ENCODE results near the gene PTPRN2.

PTPRN2 gene

GRCh38 chr7:158602905-158603772, 15.5 kb upstream of the PTPRN2 start:
- no peak for DNase-seq (ENCODE audit: low read depth)

- no peak for DNase-seq (ENCODE audit: low read depth)
These were observed 14.4 kb upstream of the PTPRN2 start for GRCh38 chr7:158602041-158602440.

- no peak for DNase-seq (ENCODE audit: low read depth)
These were observed 13.5 kb upstream of the PTPRN2 start for GRCh38 chr7:158601090-158601489.

- DNase-seq (ENCODE audit: low read depth): no peak
These were observed 9.1 kb upstream of the PTPRN2 start for GRCh38 chr7:158596745-158597144.

GRCh38 chr7:158596309-158596708, 8.7 kb upstream of the PTPRN2 start:
- no peak for DNase-seq (ENCODE audit: low read depth)

GRCh38 chr7:158595068-158595467, 7.4 kb upstream of the PTPRN2 start:
- no peak for DNase-seq (ENCODE audit: low read depth)

GRCh38 chr7:158592541-158592940, 4.9 kb upstream of the PTPRN2 start:
- DNase-seq (ENCODE audit: low read depth): no peak

- DNase-seq (ENCODE audit: low read depth): no peak
These were observed 4.3 kb upstream of the PTPRN2 start for GRCh38 chr7:158591944-158592343.

GRCh38 chr7:158590181-158590530, 2.5 kb upstream of the PTPRN2 start:
- DNase-seq (ENCODE audit: low read depth): no peak

- DNase-seq (ENCODE audit: low read depth): no peak
These were observed 2.0 kb upstream of the PTPRN2 start for GRCh38 chr7:158589653-158590052.

- DNase-seq (ENCODE audit: low read depth): no peak
These were observed 1.3 kb upstream of the PTPRN2 start for GRCh38 chr7:158588878-158589442.

GRCh38 chr7:158588085-158588877, 658 bp upstream of the PTPRN2 start:
- DNase-seq (ENCODE audit: low read depth): no peak

GRCh38 chr7:158586499-158587161, 993 bp downstream of the PTPRN2 start:
- no peak for DNase-seq (ENCODE audit: low read depth)

- DNase-seq (ENCODE audit: low read depth): no peak
These were observed 1.7 kb downstream of the PTPRN2 start for GRCh38 chr7:158585721-158586498.

- no peak for DNase-seq (ENCODE audit: low read depth)
These were observed 3.2 kb downstream of the PTPRN2 start for GRCh38 chr7:158584407-158584806.

GRCh38 chr7:158583810-158584209, 3.8 kb downstream of the PTPRN2 start:
- no peak for DNase-seq (ENCODE audit: low read depth)

GRCh38 chr7:158583143-158583542, 4.5 kb downstream of the PTPRN2 start:
- no peak for DNase-seq (ENCODE audit: low read depth)

GRCh38 chr7:158582089-158582456, 5.5 kb downstream of the PTPRN2 start:
- no peak for DNase-seq (ENCODE audit: low read depth)

- no peak for DNase-seq (ENCODE audit: low read depth)
These were observed 6.1 kb downstream of the PTPRN2 start for GRCh38 chr7:158581440-158582088.

- DNase-seq (ENCODE audit: low read depth): no peak
These were observed 7.7 kb downstream of the PTPRN2 start for GRCh38 chr7:158579662-158580646.

Data from stimulated activated CD4-positive, alpha-beta T cell treated with anti-CD3 and anti-CD28 coated beads, Interleukin-2, amount 100 ng/mL, for 4 hours (primary cell).